Fibroblast of the aortic adventitia (primary cell): ENCODE data around the gene RAP2A. TPM values are rescaled to one million over a fixed set of nuclear protein-coding genes. Genes with fewer than 3 reads are reported as not detected.
A peak's percentile ranks its signal among the peaks of the same experiment; 100 is the strongest.

ENCODE experiments used
- DNase-seq: peaks from one replicate; pipeline ENCODE4 v3.0.0-alpha.2; 2010; ENCODE audit warnings: low read depth
- H3K4me3 ChIP-seq: 2 replicates; pipeline ENCODE4 v1.5.1; 2011; ENCODE audit warnings: low read depth, mild to moderate bottlenecking, control low read depth, low read length, moderate library complexity
- total RNA-seq: library from RNA; depleted of rRNA; stranded (reverse); fragments of >200 nt; gene quantifications from 2 replicates; pipeline ENCODE4 v1.2.3, GENCODE V29; 2012; ENCODE audit warnings: low replicate concordance
- TF ChIP-seq, protein P1 (sequence below): IDR thresholded peaks from 2 replicates; pipeline ENCODE4 v1.5.1; 2011; ENCODE audit warnings: mild to moderate bottlenecking, low read length, control low read depth, inconsistent platforms; ENCODE audit not compliant: insufficient read depth

Gene RAP2A
- total RNA-seq, 1 donor = 29.0 TPM

DNA sequence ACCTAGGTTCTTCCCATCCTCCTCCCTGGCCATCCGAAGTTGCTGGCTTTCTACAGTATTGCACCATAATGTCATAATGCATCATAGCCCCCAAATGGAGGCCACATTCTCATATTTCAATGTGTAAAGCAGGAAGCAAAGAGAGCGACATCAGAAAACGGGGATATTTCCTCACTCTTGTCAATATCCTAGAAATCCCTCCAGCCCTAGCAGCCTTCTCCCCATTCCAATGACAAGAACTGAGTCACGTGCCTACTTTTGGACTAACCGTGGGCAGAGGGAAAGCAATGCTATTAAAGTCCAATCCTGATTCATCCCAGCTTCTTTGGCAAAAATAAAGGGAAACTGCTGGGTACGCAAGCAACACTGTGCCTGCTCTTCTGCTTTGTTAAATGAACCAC lies 4.3 kb upstream of the RAP2A start:
- no peak overlapping the region for H3K4me3 ChIP-seq
- peak; percentile 45 for DNase-seq
- TF ChIP-seq, protein P1, sequence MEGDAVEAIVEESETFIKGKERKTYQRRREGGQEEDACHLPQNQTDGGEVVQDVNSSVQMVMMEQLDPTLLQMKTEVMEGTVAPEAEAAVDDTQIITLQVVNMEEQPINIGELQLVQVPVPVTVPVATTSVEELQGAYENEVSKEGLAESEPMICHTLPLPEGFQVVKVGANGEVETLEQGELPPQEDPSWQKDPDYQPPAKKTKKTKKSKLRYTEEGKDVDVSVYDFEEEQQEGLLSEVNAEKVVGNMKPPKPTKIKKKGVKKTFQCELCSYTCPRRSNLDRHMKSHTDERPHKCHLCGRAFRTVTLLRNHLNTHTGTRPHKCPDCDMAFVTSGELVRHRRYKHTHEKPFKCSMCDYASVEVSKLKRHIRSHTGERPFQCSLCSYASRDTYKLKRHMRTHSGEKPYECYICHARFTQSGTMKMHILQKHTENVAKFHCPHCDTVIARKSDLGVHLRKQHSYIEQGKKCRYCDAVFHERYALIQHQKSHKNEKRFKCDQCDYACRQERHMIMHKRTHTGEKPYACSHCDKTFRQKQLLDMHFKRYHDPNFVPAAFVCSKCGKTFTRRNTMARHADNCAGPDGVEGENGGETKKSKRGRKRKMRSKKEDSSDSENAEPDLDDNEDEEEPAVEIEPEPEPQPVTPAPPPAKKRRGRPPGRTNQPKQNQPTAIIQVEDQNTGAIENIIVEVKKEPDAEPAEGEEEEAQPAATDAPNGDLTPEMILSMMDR = no peak

DNA sequence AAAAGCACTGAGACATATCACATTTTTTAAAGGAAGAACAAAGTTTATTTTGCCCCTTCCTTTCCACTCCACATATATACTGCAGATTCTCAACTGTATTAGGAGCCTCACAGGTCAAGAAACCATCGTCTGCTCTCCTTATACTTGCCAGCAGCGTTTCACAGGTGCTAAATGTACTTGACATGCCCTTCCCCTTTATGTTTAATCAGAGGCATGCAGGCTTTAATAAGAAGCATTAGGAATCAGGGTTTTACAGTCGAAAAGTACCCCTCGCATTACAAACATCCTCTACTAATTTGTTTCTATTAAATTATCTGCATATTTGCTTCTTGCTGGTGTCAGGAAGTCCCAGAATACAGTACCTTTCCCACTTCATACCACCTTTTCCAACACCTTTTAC lies 3.7 kb upstream of the RAP2A start:
- DNase-seq = no peak
- TF ChIP-seq, protein P1 = no peak
- no peak overlapping the region for H3K4me3 ChIP-seq

DNA sequence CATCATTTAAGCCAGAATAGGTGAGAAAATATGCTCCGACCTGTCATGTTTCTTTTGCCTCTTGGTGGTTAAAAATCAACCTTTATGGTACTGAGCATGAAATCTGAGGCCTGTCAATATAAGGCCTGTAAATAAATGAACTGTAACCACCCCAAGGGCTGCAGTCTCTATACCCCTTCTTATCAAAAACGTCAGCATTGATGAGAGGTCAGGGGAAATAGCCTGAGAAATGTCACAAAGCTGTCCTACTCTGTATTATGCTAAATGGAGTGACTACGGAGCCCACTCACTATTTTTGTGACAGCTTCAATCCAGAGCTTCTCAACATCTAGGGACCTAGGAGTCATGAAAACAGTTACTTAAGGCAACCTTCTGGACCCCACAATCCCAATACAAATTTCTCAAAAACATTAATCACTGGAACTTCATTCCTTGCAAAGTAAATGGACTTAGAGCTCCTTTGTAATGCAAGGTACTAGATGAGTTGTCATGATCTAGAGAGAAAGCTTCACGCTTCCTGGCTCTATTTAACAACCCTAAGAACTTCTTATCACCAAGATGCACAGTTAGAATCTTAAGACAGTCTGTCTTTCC lies 2.7 kb upstream of the RAP2A start:
- TF ChIP-seq, protein P1 = no peak
- no peak for DNase-seq
- H3K4me3 ChIP-seq = no peak overlapping the region

DNA sequence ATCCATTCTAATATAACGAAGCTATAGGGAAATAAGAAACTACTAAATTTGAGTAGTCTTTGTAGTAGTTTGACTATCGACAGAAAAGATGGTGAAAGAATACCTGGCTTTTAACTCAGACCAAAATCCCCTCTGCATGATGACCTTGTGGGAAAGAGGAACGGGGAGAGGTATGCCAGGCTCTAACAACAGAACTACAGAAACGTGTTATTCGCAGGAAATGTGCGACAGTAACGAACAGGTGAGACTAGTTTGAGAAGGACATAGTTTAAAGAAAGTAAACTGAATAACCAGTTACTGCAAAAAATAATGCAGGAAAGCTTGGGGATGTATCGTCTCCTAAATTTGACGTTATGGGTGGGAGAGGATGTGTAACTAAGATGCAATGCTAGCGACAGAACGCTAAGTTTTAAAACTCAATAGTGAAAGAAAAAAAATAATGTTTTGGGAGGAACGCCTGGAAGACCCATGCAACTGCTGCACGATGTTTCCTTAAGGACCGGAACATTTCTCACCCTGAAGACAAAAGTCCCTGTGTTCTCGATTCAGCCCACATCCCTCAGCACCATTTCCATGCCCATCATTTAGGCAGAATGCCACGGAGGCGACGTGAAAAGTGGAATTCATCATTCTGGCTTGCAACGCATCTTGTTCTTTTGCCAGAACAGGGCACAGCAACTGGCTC lies 1.6 kb upstream of the RAP2A start:
- peak overlapping the region; percentile 83 for H3K4me3 ChIP-seq
- DNase-seq = no peak
- TF ChIP-seq, protein P1 = no peak

- DNase-seq = peak; percentile 100
- H3K4me3 ChIP-seq = peak overlapping the region; percentile 91
- TF ChIP-seq, protein P1 = no peak
Measured at GRCh38 chr13:97432917-97433726, 847 bp upstream of the RAP2A start.

DNA sequence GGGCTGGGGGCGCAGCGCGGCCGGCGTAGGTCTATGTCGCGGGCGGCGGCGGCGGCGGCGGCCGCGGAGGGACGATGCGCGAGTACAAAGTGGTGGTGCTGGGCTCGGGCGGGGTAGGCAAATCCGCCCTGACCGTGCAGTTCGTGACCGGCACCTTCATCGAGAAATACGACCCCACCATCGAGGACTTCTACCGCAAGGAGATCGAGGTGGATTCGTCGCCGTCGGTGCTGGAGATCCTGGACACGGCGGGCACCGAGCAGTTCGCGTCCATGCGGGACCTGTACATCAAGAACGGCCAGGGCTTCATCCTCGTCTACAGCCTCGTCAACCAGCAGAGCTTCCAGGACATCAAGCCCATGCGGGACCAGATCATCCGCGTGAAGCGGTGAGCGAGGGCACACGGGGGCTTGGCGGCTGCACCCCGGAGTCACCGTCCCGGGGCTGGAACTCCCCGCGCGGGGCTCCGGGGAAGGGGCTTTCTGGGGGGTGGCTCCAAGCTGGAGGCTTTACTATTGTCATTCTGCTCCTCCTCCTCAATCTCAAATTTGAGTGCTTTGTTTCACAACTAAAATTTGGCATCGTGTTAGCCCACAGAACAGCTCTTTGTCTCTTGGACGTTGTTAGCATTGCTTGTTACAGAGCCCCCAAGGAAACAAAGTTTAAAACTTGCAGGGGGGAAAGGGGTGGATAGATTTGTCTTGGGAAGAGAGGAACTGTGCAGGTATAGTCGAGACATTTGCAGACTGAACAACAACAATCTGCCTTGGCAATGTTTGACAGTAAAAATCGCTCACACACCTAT lies 630 bp downstream of the RAP2A start:
- DNase-seq = peak; percentile 22
- TF ChIP-seq, protein P1 = no peak
- H3K4me3 ChIP-seq = peak overlapping the region; percentile 78
